Neural crest cell (in vitro differentiated cells): ENCODE results near the gene EGFL7. TPM values are rescaled to one million over a fixed set of nuclear protein-coding genes. Genes with fewer than 3 reads are reported as not detected.
"Not testable (repeated sequence)": the region's sequence is repeated elsewhere in the genome, so short reads cannot be mapped to it uniquely, and the experiment has no call there.

ENCODE experiments used
- DNase-seq: peaks from one replicate; pipeline ENCODE4 v3.0.0; 2021; ENCODE audit warnings: low read depth, mixed read lengths, low spot score
- H3K27ac Mint-ChIP-seq: one replicate; pipeline ENCODE4 v1.8.0; 2021; ENCODE audit warnings: mild to moderate bottlenecking, mixed read lengths; ENCODE audit not compliant: unreplicated experiment
- H3K27me3 Mint-ChIP-seq: 2 replicates; pipeline ENCODE4 v1.8.0; 2021; ENCODE audit warnings: low read depth, mild to moderate bottlenecking, mixed read lengths
- H3K36me3 Mint-ChIP-seq: 2 replicates; pipeline ENCODE4 v1.8.0; 2021; ENCODE audit warnings: low read depth, mild to moderate bottlenecking, mixed read lengths
- H3K4me1 Mint-ChIP-seq: 2 replicates; pipeline ENCODE4 v1.8.0; 2021; ENCODE audit warnings: mixed read lengths
- H3K4me3 Mint-ChIP-seq: one replicate; pipeline ENCODE4 v1.8.0; 2021; ENCODE audit warnings: mild to moderate bottlenecking, mixed read lengths
- H3K9me3 Mint-ChIP-seq: 2 replicates; pipeline ENCODE4 v1.8.0; 2021; ENCODE audit warnings: mixed read lengths
- total RNA-seq: library from RNA; stranded (reverse); gene quantifications from 2 replicates; pipeline ENCODE4 v1.2.1, GENCODE V29; 2021
- TF ChIP-seq, protein P1 (sequence below): fragments of 200-600 bp; sonication (generic); conservative IDR thresholded peaks from 2 replicates; pipeline ENCODE4 v1.5.0; 2021; ENCODE audit warnings: antibody characterized with exemption, mild to moderate bottlenecking

EGFL7 gene
- total RNA-seq, 1 donor from 2014 or later: 14.1 TPM

DNA sequence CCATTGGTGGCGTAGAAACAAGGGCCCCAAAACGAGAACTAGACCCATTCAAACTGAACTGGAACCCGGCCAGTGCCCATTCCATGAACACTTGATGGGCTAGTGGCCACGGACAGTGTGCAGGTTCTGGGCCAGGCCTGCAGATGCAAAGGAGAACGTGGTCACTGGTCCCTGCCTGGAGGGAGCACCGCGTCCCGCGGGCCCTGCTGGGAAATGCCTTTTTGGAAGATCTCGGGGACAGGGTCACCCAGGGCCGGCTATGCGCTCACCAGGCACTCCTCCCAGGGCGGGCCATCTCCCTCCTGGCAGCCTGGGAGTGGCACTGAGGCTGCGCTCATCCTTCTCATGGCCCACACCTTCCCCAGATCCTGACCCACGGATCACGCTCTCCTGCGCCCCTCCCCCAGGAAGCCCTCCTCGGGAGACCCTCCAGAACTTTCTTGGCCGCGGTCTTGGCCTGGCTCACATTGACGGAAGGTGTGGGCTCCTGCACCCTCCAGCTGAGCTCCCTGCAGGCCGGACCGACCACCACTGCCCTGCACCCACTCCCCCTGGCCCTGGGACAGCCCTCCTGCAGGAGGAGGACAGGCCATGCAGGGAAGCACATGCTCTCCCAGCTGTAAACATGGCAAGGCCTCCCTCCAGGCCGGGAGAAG lies 46.9 kb downstream of the EGFL7 start:
- Mint-ChIP-seq H3K36me3 (no peaks in the 10 kb centered on the region), H3K9me3 (no peaks in the 10 kb centered on the region), H3K27ac (no peak overlapping the region), H3K27me3 (peaks cover 6% of the 10 kb centered on the region), H3K4me3 (no peak overlapping the region), H3K4me1 (peaks cover 11% of the 10 kb centered on the region)
- TF ChIP-seq, protein P1, sequence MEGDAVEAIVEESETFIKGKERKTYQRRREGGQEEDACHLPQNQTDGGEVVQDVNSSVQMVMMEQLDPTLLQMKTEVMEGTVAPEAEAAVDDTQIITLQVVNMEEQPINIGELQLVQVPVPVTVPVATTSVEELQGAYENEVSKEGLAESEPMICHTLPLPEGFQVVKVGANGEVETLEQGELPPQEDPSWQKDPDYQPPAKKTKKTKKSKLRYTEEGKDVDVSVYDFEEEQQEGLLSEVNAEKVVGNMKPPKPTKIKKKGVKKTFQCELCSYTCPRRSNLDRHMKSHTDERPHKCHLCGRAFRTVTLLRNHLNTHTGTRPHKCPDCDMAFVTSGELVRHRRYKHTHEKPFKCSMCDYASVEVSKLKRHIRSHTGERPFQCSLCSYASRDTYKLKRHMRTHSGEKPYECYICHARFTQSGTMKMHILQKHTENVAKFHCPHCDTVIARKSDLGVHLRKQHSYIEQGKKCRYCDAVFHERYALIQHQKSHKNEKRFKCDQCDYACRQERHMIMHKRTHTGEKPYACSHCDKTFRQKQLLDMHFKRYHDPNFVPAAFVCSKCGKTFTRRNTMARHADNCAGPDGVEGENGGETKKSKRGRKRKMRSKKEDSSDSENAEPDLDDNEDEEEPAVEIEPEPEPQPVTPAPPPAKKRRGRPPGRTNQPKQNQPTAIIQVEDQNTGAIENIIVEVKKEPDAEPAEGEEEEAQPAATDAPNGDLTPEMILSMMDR: no peak
- DNase-seq: no peak

DNA sequence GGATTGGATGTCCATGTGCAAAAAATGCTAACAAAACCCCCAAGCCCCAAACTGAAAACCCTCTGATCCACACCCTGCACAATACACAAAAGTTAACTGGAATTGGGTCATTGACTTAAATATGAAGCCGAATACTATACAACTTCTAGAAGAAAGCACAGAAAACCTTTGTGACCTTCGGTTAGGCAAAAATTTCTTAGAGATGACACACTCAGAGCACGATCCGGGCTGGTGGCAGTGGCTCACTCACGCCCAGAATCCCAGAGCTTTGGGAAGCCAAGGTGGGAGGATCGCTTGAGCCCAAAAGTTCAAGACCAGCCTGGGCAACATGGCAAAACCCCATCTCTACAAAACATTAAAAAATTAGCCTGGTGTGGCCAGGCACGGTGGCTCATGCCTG lies 47.8 kb downstream of the EGFL7 start:
- Mint-ChIP-seq H3K9me3 (no peaks in the 10 kb centered on the region), H3K4me3 (peak overlapping the region; percentile 89), H3K4me1 (peaks cover 11% of the 10 kb centered on the region), H3K36me3 (no peaks in the 10 kb centered on the region), H3K27ac (no peak overlapping the region), H3K27me3 (peaks cover 6% of the 10 kb centered on the region)
- no peak for DNase-seq
- TF ChIP-seq, protein P1: no peak

DNA sequence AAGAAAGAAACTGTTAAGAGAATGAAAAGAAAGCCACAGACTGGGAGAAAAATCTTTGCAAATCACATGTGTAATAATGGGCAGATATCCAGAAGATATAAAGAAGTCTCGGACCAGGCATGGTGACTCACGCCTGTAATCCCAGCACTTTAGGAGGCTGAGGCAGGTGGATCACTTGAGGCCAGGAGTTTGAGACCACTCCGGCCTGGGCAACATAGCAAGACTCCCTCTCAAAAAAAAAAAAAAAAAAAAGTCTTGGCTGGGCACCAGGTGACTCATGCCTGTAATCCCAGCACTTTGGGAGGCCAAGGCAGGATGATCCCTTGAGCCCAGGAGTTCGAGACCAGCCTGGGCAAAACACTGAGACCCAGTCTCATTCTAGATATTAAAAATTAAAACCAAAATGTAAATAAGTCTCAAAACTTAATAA lies 48.5 kb downstream of the EGFL7 start:
- H3K4me3 Mint-ChIP-seq: peak overlapping the region; percentile 89
- H3K27ac Mint-ChIP-seq, DNase-seq: not testable (repeated sequence)

DNA sequence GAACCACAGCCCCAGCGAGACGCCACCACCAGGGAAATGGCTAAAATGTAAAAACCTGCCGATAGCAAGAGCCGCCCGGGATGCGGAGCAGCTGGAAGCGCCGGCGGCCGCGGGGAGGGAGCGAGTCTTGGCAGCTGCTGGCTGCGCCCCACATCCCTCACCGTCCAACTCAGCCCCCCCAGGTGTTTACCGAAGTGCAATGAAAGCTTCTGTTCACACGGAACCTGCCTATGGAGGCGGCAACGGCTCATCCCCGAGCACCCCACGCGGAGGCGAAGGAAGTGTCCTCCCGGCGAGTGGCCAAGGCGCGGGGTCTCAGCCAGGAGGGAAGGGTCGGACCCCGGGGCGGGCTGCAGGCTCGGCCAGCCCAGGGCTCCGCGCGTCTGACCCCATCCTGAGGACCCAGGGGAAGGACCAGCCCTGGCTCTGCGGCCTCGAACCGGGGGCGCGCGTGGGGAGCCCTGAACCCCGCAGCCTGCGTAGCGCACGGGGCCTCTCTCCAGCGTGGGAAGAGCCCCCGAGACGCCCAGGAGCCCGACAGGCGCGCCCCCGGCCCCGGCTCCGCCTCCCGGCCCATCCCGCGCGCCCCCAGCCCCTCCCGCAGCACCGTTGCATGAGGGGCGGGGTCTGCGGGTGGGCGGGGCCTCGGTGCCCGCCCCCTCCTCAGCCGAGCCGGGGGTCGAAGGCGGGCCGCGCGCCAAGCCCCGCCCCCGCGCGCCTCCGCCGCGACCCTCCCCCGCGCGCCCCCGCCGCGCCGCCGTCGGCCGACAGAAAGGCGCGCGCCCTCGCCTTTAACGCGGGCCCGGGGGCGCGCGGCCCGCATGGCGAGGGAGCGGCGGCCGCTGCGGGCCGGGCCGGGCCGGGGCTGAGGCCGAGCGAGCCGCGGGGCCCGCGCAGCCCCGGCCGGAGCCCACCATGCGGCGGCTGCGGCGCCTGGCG lies 49.3 kb downstream of the EGFL7 start, which contains the start of gene DIPK1B:
Gene DIPK1B (plus strand): TSS at position 822 of the 939 bp plus-strand sequence. CDS start 94 bp downstream, at position 916.
- no peaks in the 10 kb centered on the region for H3K9me3 Mint-ChIP-seq
- H3K27ac Mint-ChIP-seq: no peak within 1 kb of the TSS
- H3K36me3 Mint-ChIP-seq: no peaks in the 10 kb centered on the region
- peak; percentile 50 for DNase-seq
- peak within 1 kb of the TSS; percentile 89 for H3K4me3 Mint-ChIP-seq
- peaks cover 3% of the 10 kb centered on the region for H3K27me3 Mint-ChIP-seq
- H3K4me1 Mint-ChIP-seq: peaks cover 16% of the 10 kb centered on the region
- TF ChIP-seq, protein P1: peak; percentile 35

More for the DNA sequence above, 48.5 kb downstream of the EGFL7 start:
- H3K27me3 Mint-ChIP-seq, H3K9me3 Mint-ChIP-seq, H3K36me3 Mint-ChIP-seq: not testable (repeated sequence)
- peaks cover 16% of the 10 kb centered on the region for H3K4me1 Mint-ChIP-seq

DNA sequence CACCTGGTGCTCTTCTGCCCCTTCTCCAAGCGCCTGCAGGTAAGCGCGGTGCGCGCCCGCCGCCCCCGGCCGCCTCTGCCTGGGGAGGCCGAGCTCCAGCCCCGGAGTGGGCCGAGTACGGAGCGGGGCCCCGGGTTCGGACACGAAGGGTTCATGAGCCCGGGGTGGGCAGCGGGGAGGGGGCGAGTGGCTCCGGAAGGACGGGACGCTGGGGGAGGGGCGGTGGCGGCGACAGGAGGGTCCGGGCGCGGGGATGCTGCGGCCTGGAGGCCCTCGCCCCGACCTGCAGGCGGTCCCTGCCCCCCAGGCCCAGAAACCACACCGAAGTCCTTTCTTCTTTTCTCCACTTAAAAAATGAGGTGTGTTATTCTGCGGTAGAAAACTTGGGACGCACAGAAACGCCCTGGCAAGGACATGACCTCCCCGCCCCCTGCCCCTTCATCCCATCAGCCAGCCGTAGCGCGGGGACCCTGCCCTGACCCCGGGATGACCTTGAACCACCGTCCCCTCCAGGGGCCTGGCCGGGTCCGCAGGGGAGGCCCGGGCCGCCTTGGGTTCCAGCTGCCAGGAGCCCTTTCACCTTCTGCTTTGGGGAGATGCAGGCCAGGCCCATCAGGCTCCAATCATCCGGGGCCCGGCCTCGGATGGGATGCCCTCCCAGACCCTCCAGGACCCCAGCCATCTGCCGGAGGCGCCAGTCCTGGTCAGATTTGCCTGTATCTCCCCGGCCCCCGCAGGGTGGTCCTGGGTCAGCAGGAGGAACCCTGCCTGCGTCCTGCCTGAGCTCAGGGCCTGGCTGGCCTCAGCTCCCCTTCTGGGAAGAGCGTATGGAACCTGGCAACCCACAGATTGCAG lies 50.2 kb downstream of the EGFL7 start:
- Mint-ChIP-seq H3K27ac (no peak overlapping the region), H3K9me3 (no peaks in the 10 kb centered on the region), H3K36me3 (no peaks in the 10 kb centered on the region), H3K4me3 (peak overlapping the region; percentile 82), H3K4me1 (peaks cover 16% of the 10 kb centered on the region), H3K27me3 (peaks cover 3% of the 10 kb centered on the region)
- no peak for DNase-seq
- TF ChIP-seq, protein P1: no peak
